Measurements from ENCODE around the gene RNF38. TPM values are rescaled to one million over a fixed set of nuclear protein-coding genes. Genes with fewer than 3 reads are reported as not detected.
A peak's percentile ranks its signal among the peaks of the same experiment; 100 is the strongest.
"Not testable (repeated sequence)": the region's sequence is repeated elsewhere in the genome, so short reads cannot be mapped to it uniquely, and the experiment has no call there.

The RNF38 gene
- total RNA-seq, 2 donors from 2014 or later: 32.1 to 37.0 TPM

- Histone ChIP-seq H3K9me3 (no peaks in the 10 kb centered on the region), H3K27ac (no peak overlapping the region), H3K4me3 (peak overlapping the region; percentile 42), H3K27me3 (replicated peaks; ENCODE audit: insufficient read depth) (no peaks in the 10 kb centered on the region), H3K36me3 (no peaks in the 10 kb centered on the region), H3K4me1 (ENCODE audit: control insufficient read depth in 1 of 2, low read depth in 2 of 2) (peaks cover 23 to 45% of the 10 kb centered on the region in 2 donors)
- ATAC-seq (ENCODE audit: insufficient number of reproducible peaks, low FRiP score, low read depth) (no peak), DNase-seq (ENCODE audit: low spot score) (no peak)
- TF ChIP-seq CTCF (IDR thresholded peaks at IDR 0.05): no peak
These were observed 1.3 kb downstream of the RNF38 start for GRCh38 chr9:36398745-36399144.

- DNase-seq (ENCODE audit: low spot score) (no peak), ATAC-seq (ENCODE audit: insufficient number of reproducible peaks, low FRiP score, low read depth) (no peak)
- Histone ChIP-seq H3K36me3 (no peaks in the 10 kb centered on the region), H3K4me1 (ENCODE audit: control insufficient read depth in 1 of 2, low read depth in 2 of 2) (peaks cover 23 to 45% of the 10 kb centered on the region in 2 donors), H3K27me3 (replicated peaks; ENCODE audit: insufficient read depth) (no peaks in the 10 kb centered on the region), H3K9me3 (no peaks in the 10 kb centered on the region), H3K27ac (no peak overlapping the region), H3K4me3 (no peak overlapping the region)
- no peak for TF ChIP-seq CTCF (IDR thresholded peaks at IDR 0.05)
These were observed 3.1 kb downstream of the RNF38 start for GRCh38 chr9:36396985-36397384.

GRCh38 chr9:36392489-36392888 is 7.6 kb downstream of the RNF38 start:
- no peak overlapping the region for H3K4me3 ChIP-seq
- no peak overlapping the region for H3K27ac ChIP-seq
- no peaks in the 10 kb centered on the region for H3K36me3 ChIP-seq
- H3K27me3 ChIP-seq (replicated peaks; ENCODE audit: insufficient read depth): no peaks in the 10 kb centered on the region
- DNase-seq (ENCODE audit: low spot score): no peak
- ATAC-seq (ENCODE audit: insufficient number of reproducible peaks, low FRiP score, low read depth): no peak
- no peaks in the 10 kb centered on the region for H3K9me3 ChIP-seq
- H3K4me1 ChIP-seq (ENCODE audit: control insufficient read depth in 1 of 2, low read depth in 2 of 2): peaks cover 6 to 15% of the 10 kb centered on the region in 2 donors
- no peak for TF ChIP-seq CTCF (IDR thresholded peaks at IDR 0.05)

GRCh38 chr9:36389590-36389989 is 10.5 kb downstream of the RNF38 start:
- no peak for TF ChIP-seq CTCF (IDR thresholded peaks at IDR 0.05)
- Histone ChIP-seq H3K4me3 (no peak overlapping the region), H3K27me3 (replicated peaks; ENCODE audit: insufficient read depth) (no peaks in the 10 kb centered on the region), H3K4me1 (ENCODE audit: control insufficient read depth in 1 of 2, low read depth in 2 of 2) (peaks cover 0 to 6% of the 10 kb centered on the region in 2 donors), H3K36me3 (peaks cover 3% of the 10 kb centered on the region), H3K9me3 (no peaks in the 10 kb centered on the region), H3K27ac (no peak overlapping the region)
- ATAC-seq (ENCODE audit: insufficient number of reproducible peaks, low FRiP score, low read depth) (no peak), DNase-seq (ENCODE audit: low spot score) (no peak)

- not testable (repeated sequence) for DNase-seq (ENCODE audit: low spot score); H3K36me3 ChIP-seq; H3K27me3 ChIP-seq (replicated peaks; ENCODE audit: insufficient read depth); ATAC-seq (ENCODE audit: insufficient number of reproducible peaks, low FRiP score, low read depth); H3K9me3 ChIP-seq; H3K27ac ChIP-seq; H3K4me3 ChIP-seq
- peaks cover 6 to 17% of the 10 kb centered on the region in 2 donors for H3K4me1 ChIP-seq (ENCODE audit: control insufficient read depth in 1 of 2, low read depth in 2 of 2)
These were observed 13.6 kb downstream of the RNF38 start for GRCh38 chr9:36386396-36386965.

- ATAC-seq (ENCODE audit: insufficient number of reproducible peaks, low FRiP score, low read depth) (no peak), DNase-seq (ENCODE audit: low spot score) (no peak)
- H3K36me3 ChIP-seq: peaks cover 3% of the 10 kb centered on the region
- H3K4me3 ChIP-seq: no peak overlapping the region
- no peak for TF ChIP-seq CTCF (IDR thresholded peaks at IDR 0.05)
- no peaks in the 10 kb centered on the region for H3K27me3 ChIP-seq (replicated peaks; ENCODE audit: insufficient read depth)
- H3K4me1 ChIP-seq (ENCODE audit: control insufficient read depth in 1 of 2, low read depth in 2 of 2): peaks cover 6 to 38% of the 10 kb centered on the region in 2 donors
- H3K27ac ChIP-seq: no peak overlapping the region
- H3K9me3 ChIP-seq: no peaks in the 10 kb centered on the region
These were observed 17.6 kb downstream of the RNF38 start for GRCh38 chr9:36382484-36382883.
